Left ventricle myocardium superior (tissue), 1 donor: ENCODE data around the gene NFKBIZ. TPM values are rescaled to one million over a fixed set of nuclear protein-coding genes. Genes with fewer than 3 reads are reported as not detected.

Source experiments
- ATAC-seq: fragments of 200-7000 bp; cut with Tn5 transposase; one replicate; pipeline ENCODE4 v1.9.1; 2020; ENCODE audit warnings: mild to moderate bottlenecking, moderate library complexity
- DNase-seq: peaks from one replicate; pipeline ENCODE4 v3.0.0-alpha.2; 2020
- intact Hi-C: fragments of 100-400 bp; cut with micrococcal nuclease; formaldehyde crosslinking; loops from one replicate; pipeline ENCODE4 v1.11.0; 2022
- total RNA-seq: library from RNA; stranded (reverse); fragmentation: NEBNext Ultra II Directional; extraction: Animal tissue kit (Norgen Biotek cat#: 25700); gene quantifications from one replicate; pipeline ENCODE4 v1.2.1, GENCODE V29; 2021
- donor health status: DM: no; HTN: yes; CAD: no; lungs with severe emphysema.

NFKBIZ gene
- total RNA-seq, 1 donor from 2014 or later, result 15.9 TPM

- intact Hi-C loops, result no loop called here
- ATAC-seq, result no peak
- DNase-seq, result no peak
Measured at GRCh38 chr3:101823525-101823924, 25.8 kb upstream of the NFKBIZ start.

GRCh38 chr3:101824702-101825101, 24.6 kb upstream of the NFKBIZ start:
- intact Hi-C loops, result no loop called here
- no peak for ATAC-seq

GRCh38 chr3:101825904-101826445, 23.3 kb upstream of the NFKBIZ start:
- DNase-seq (no peak), ATAC-seq (no peak)
- intact Hi-C loops, result no loop called here

More at GRCh38 chr3:101824702-101825101, 24.6 kb upstream of the NFKBIZ start:
- no peak for DNase-seq

DNA sequence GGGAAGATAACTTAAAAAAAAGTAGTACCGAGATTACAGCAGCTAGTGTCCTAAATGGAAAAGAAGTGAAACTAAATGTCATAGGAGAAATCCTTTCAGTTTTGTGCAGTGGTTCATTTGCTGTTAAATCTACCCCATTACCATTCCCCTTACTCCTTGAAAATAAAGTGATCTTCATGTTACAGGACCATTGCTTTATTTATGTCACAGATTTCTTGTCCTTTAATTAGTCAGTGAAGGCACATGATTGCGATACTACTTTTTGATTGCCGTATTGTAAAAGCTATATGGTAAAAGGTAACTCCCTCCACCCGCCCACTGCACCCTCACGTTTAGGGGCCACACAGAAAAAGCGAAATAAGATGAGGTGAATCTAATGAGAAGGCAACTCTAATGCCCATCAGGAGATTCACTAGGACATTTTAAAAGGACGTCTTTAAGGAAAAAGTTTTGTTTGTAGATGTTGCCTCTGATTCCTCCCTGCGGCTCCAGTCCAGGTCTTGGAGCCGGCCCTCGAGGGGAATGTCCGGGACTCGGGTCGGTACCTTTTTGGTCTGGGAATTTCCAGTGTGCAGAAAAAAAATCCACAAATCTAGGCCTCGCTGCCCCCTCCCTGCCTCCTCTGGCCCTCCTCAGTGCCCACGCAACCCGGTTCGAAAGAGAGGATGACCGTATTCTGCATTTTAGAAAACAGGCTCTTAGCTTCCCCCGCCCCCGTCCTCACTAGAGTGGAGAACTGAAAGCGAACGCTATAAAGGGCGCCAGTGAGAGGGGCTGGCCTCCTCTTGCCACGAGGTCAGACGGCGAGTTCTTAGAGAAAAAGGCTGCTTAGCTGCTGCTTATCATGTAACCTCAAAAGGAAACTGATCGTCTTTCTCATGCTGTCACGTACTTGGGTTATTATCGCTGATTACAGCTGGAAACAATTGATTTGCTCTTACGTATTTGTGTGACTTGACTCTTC, 21.8 kb upstream of the NFKBIZ start:
- intact Hi-C loops, result no loop called here
- DNase-seq, result peak; percentile 74

DNA sequence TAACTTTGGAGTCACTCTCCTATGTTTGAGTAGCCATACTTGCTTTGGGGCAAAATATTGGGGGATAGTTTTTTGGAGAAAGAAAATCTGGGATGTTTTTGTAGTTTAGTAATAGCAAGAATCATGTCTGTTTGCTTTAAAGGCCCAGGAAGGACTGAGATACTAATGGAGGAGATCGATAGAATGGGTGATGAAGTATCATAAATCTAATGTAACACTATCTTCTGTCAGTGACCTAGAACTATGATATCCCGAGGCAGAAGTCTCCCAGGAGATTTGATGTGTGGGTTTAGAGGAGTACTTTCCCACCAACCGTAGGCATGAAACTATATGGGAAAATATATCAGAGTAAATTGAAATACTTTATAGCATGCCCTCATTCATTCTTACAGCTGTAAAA, 21.0 kb upstream of the NFKBIZ start:
- ATAC-seq (no peak), DNase-seq (no peak)
- intact Hi-C loops, result no loop called here

More for the DNA sequence above, 21.8 kb upstream of the NFKBIZ start:
- peak; percentile 85 for ATAC-seq

DNA sequence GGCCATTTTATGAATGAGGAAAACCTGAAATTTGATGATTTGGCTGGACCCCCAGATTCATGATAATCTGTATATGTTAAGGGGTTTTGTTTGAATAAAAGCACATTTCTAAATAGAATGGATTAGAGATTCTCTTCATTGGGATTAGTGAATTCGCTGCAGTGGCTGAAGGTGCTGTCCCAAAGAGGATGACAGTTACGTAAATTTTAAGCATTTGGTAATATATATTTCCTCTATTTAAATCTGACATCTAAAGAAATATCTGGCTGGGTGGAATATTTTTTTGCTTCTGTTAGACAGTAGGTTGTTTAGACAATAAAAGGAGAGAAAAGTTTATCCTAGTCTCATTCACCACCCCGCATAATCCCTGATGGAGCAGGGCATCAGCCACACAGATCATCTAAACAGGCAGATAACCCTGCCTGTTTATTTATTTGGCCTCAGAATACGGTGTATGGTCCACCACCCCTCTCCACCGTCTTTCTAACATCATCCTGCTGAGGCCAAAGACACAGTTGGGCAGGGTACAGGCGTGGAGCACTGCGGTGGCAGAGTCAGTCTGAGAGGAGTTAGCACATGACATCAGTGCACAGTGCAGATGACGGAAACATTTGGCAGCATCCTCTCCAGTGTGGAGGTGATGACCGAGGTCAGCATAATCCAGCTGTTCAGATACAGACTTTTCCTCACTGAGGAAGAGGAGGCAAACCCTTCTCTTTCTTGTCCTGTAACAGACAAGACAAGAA, 20.4 kb upstream of the NFKBIZ start:
- DNase-seq, result peak; percentile 73
- intact Hi-C loops, result no loop called here
- ATAC-seq, result peak; percentile 95

GRCh38 chr3:101829437-101829830, 19.9 kb upstream of the NFKBIZ start:
- intact Hi-C loops, result no loop called here
- DNase-seq, result no peak
- no peak for ATAC-seq

GRCh38 chr3:101829874-101830273, 19.4 kb upstream of the NFKBIZ start:
- ATAC-seq (no peak), DNase-seq (no peak)
- intact Hi-C loops, result no loop called here

DNA sequence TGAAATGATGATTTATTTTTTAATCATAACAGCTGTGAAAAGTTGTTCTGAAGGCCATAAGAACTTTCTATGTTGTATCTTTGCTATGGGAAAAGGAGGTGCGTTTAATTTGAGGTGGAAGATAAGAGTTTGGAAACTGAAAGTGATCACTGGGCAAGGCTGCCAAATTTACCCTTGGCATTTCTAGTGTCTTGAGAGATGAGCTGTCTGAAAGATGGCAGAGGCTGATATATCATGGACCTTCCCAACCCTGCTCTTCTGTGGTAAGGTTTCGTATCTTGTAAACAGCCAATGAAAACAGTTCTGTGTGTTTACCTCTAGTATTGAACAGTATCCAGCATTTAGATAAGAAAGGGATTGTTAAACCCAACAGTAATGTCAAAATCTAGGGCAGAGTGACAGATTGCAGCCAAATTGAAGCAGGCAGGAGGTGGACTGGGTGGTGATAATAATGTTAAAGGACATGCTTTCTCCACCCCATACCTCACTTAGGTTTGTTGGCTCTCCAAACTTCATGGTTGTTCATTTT, 15.8 kb upstream of the NFKBIZ start:
- DNase-seq (no peak), ATAC-seq (no peak)
- intact Hi-C loops, result no loop called here

DNA sequence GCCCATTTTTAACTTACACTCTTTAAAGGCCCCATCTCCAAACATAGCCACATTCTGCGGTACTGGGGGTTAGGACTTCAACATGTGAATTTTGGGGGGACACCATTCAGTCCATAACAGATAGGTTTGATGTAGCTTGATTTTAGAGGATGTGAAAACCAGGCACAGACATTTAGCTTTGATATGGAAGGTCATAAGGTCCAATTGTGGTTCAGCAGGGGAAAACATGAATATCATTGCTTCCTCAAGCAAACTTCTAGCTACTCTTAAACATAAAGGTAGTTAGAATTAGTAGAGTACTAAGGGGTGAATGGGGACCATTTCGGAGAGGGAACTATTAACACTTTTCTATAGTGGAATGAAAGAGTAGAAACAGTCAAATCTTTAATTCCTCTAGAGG, 13.6 kb upstream of the NFKBIZ start:
- DNase-seq, result no peak
- intact Hi-C loops, result no loop called here
- no peak for ATAC-seq

DNA sequence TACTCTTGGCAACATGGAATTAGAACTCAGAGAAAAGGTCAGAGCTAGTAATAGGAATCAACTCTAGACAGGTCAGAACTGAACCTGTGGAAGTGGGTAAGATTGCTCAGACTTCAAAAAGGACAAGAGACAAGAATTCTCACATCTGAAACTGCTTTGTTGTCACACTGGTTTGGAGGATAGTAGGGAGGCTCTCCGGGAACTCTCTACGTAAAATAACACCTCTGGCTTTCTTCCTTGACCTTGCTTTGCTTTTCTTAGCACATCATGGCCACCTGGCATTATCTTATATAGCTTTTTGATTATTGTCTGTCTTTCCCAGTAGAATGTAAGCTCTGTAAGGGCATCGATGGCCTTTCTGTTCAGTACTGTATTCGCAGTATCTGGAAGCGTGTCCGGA, 13.2 kb upstream of the NFKBIZ start:
- intact Hi-C loops, result no loop called here
- no peak for ATAC-seq
- no peak for DNase-seq

GRCh38 chr3:101836652-101837598, 12.4 kb upstream of the NFKBIZ start:
- ATAC-seq (peak; percentile 37), DNase-seq (no peak)
- intact Hi-C loops, result no loop called here

GRCh38 chr3:101838691-101839090, 10.6 kb upstream of the NFKBIZ start:
- intact Hi-C loops, result no loop called here
- no peak for ATAC-seq
- no peak for DNase-seq

- DNase-seq (no peak), ATAC-seq (no peak)
- intact Hi-C loops, result no loop called here
Measured at GRCh38 chr3:101840066-101840465, 9.2 kb upstream of the NFKBIZ start.

DNA sequence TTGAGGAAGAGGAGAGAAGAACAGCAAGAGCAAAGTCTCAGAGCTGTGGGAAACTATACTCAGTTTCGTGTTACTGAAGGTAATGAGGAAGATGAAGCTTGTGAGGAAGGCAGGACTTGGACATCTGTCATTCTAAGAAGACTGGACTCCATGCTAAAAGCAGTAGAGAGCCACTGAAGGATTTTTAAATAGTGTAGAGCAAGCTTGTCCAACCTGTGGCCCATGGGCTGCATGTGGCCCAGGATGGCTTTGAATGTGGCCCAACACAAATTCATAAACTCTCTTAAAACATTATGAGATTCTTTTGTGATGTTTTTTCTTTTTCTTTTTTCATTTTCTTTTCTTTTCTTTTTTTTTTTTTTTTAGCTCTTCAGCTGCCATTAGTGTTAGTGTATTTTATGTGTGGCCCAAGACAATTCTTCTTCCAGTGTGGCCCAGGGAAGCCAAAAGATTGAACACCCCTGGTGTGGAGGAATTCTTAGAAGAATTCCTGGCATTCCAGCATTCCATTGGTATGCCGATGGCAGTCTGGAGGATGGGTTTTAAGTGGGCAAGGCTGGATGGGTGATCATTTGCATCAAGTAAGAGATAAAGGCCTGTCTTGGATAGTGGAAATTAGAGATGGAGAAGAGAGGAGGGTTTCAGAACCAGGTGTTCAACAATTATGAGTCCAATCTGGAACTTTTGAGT, 6.9 kb upstream of the NFKBIZ start:
- DNase-seq (no peak), ATAC-seq (no peak)
- intact Hi-C loops, result no loop called here

GRCh38 chr3:101842935-101843330, 6.4 kb upstream of the NFKBIZ start:
- ATAC-seq, result no peak
- intact Hi-C loops, result no loop called here

DNA sequence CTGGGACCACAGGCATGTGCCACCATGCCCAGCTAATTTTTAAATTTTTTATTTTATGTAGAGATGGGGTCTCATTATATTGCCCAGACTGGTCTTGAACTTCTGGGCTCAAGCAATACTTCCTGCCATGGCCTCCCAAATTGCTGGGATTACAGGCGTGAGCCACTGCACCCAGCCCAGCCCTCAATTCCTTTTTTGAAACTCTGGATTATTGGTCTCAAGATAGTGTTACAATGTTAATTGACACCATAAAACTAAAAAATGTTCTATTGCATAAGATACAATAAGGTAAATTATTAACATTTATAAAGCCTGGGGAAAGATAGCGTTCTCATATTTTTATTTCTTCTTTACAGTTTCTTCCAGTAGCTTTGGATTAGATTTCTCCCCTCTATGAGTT, 3.9 kb upstream of the NFKBIZ start:
- DNase-seq (no peak), ATAC-seq (no peak)
- intact Hi-C loops, result no loop called here

More at GRCh38 chr3:101842935-101843330, 6.4 kb upstream of the NFKBIZ start:
- DNase-seq, result no peak

- intact Hi-C loops, result no loop called here
- ATAC-seq (no peak), DNase-seq (no peak)
Measured at GRCh38 chr3:101846709-101847108, 2.6 kb upstream of the NFKBIZ start.
